HG03558 (cell line): ENCODE data around the gene TRDN.
A peak's percentile ranks its signal among the peaks of the same experiment; 100 is the strongest.
"Not testable (repeated sequence)": the region's sequence is repeated elsewhere in the genome, so short reads cannot be mapped to it uniquely, and the experiment has no call there.

Experiments used
- ATAC-seq: cut with Tn5 transposase; IDR thresholded peaks from one replicate; pipeline ENCODE4 v1.9.1; 2021; ENCODE audit warnings: moderate number of reproducible peaks; ENCODE audit not compliant: unreplicated experiment; ENCODE audit errors: extremely low read depth

Gene TRDN

GRCh38 chr6:123635567-123635966 lies 1.2 kb downstream of the TRDN start:
- no peak for ATAC-seq

- ATAC-seq = no peak
These were observed 1.6 kb downstream of the TRDN start for GRCh38 chr6:123635144-123635543.

GRCh38 chr6:123632641-123633040 lies 4.1 kb downstream of the TRDN start:
- ATAC-seq = no peak

GRCh38 chr6:123629258-123629941 lies 7.3 kb downstream of the TRDN start:
- no peak for ATAC-seq

- no peak for ATAC-seq
These were observed 11.1 kb downstream of the TRDN start for GRCh38 chr6:123625696-123626095.

GRCh38 chr6:123622780-123623179 lies 14.0 kb downstream of the TRDN start:
- ATAC-seq = no peak

- no peak for ATAC-seq
These were observed 17.6 kb downstream of the TRDN start for GRCh38 chr6:123619156-123619555.

- ATAC-seq = no peak
These were observed 19.8 kb downstream of the TRDN start for GRCh38 chr6:123616942-123617341.

- no peak for ATAC-seq
These were observed 20.7 kb downstream of the TRDN start for GRCh38 chr6:123616016-123616415.

- no peak for ATAC-seq
These were observed 26.0 kb downstream of the TRDN start for GRCh38 chr6:123610779-123611178.

- no peak for ATAC-seq
These were observed 32.7 kb downstream of the TRDN start for GRCh38 chr6:123604067-123604466.

- peak; percentile 93 for ATAC-seq
These were observed 38.7 kb downstream of the TRDN start for GRCh38 chr6:123598011-123598410.

- ATAC-seq = no peak
These were observed 42.0 kb downstream of the TRDN start for GRCh38 chr6:123594776-123595175.

- no peak for ATAC-seq
These were observed 44.3 kb downstream of the TRDN start for GRCh38 chr6:123592426-123592825.

- ATAC-seq = no peak
These were observed 46.8 kb downstream of the TRDN start for GRCh38 chr6:123589973-123590372.

GRCh38 chr6:123589317-123589716 lies 47.4 kb downstream of the TRDN start:
- no peak for ATAC-seq

GRCh38 chr6:123588546-123588895 lies 48.2 kb downstream of the TRDN start:
- no peak for ATAC-seq

- no peak for ATAC-seq
These were observed 48.8 kb downstream of the TRDN start for GRCh38 chr6:123587838-123588545.

- not testable (repeated sequence) for ATAC-seq
These were observed 49.3 kb downstream of the TRDN start for GRCh38 chr6:123587407-123587806.

GRCh38 chr6:123580331-123580730 lies 56.4 kb downstream of the TRDN start:
- ATAC-seq = no peak

GRCh38 chr6:123575188-123575587 lies 61.6 kb downstream of the TRDN start:
- ATAC-seq = no peak
